SU-DHL-6 (cell line): ENCODE results near the gene FGFR2.

Experiments used
- H2AFZ ChIP-seq: fragments of 200-600 bp; sonication (generic); 2 replicates; pipeline ENCODE4 v1.6.1; 2014; ENCODE audit warnings: low read depth, mild to moderate bottlenecking, moderate library complexity, mixed read lengths, antibody characterized with exemption, low read length; ENCODE audit not compliant: severe bottlenecking
- H3F3A ChIP-seq: fragments of 200-600 bp; shearing (Covaris generic); 2 replicates; pipeline ENCODE4 v1.6.0; 2016; ENCODE audit warnings: antibody characterized with exemption, mild to moderate bottlenecking; ENCODE audit not compliant: insufficient read depth
- H3K27ac ChIP-seq: fragments of 200-600 bp; sonication (generic); 2 replicates; pipeline ENCODE4 v1.5.1; 2016; ENCODE audit warnings: low read depth, mild to moderate bottlenecking, low read length, moderate library complexity, mixed read lengths
- H3K27me3 ChIP-seq: fragments of 200-600 bp; sonication (generic), shearing (Covaris generic); 2 replicates; pipeline ENCODE4 v1.6.0; 2014; ENCODE audit warnings: mild to moderate bottlenecking, low read length
- H3K36me3 ChIP-seq: fragments of 200-600 bp; sonication (generic); 2 replicates; pipeline ENCODE4 v1.6.1; 2014; ENCODE audit warnings: mild to moderate bottlenecking, low read length, mixed read lengths
- H3K4me2 ChIP-seq: fragments of 300-600, 200-600 bp; shearing (Covaris generic), sonication (generic); 2 replicates; pipeline ENCODE4 v1.6.0; 2014; ENCODE audit warnings: low read length, low read depth, mild to moderate bottlenecking; ENCODE audit not compliant: poor library complexity, severe bottlenecking
- H3K4me3 ChIP-seq: fragments of 200-600 bp; sonication (generic); 2 replicates; pipeline ENCODE4 v1.5.1; 2014; ENCODE audit warnings: antibody characterized with exemption, low read length, mild to moderate bottlenecking, mixed read lengths; ENCODE audit not compliant: insufficient read depth, poor library complexity, severe bottlenecking
- H3K79me2 ChIP-seq: fragments of 200-600 bp; sonication (generic); 2 replicates; pipeline ENCODE4 v1.6.1; 2014; ENCODE audit warnings: mild to moderate bottlenecking, low read length, moderate library complexity; ENCODE audit not compliant: insufficient read depth
- H3K9ac ChIP-seq: fragments of 200-600 bp; sonication (generic); 2 replicates; pipeline ENCODE4 v1.7.0; 2014; ENCODE audit warnings: mild to moderate bottlenecking, low read length
- H3K9me2 ChIP-seq: fragments of 200-600 bp; sonication (generic); replicated peaks from 2 replicates; pipeline ENCODE4 v1.6.1; 2014; ENCODE audit warnings: low read length; ENCODE audit not compliant: insufficient read depth
- H3K9me3 ChIP-seq: fragments of 200-600 bp; sonication (generic); 2 replicates; pipeline ENCODE4 v1.6.1; 2014; ENCODE audit warnings: low read length, mixed read lengths; ENCODE audit not compliant: insufficient read depth
- H4K20me1 ChIP-seq: fragments of 200-600 bp; sonication (generic); 2 replicates; pipeline ENCODE4 v1.6.1; 2014; ENCODE audit warnings: low read depth, mild to moderate bottlenecking, antibody characterized with exemption, low read length, moderate library complexity, mixed read lengths
- CTCF ChIP-seq: fragments of 200-600 bp; sonication (generic); IDR thresholded peaks from one replicate; pipeline ENCODE4 v1.5.1; 2017; ENCODE audit warnings: antibody characterized with exemption, mild to moderate bottlenecking, low read length, moderate library complexity; ENCODE audit not compliant: insufficient read depth, poor library complexity, severe bottlenecking
- EZH2phosphoT487 ChIP-seq: fragments of 200-600 bp; sonication (generic), shearing (Covaris generic); conservative IDR thresholded peaks from 2 replicates; pipeline ENCODE4 v1.6.1; 2018; ENCODE audit warnings: mild to moderate bottlenecking, antibody characterized with exemption, low read length, moderate library complexity, mixed read lengths

The FGFR2 gene

GRCh38 chr10:121485436-121486139 is 112.7 kb downstream of the FGFR2 start:
- no peak overlapping the region for H3K4me2 ChIP-seq
- no peaks in the 10 kb centered on the region for H3F3A ChIP-seq
- no peaks in the 10 kb centered on the region for H3K36me3 ChIP-seq
- no peaks in the 10 kb centered on the region for H3K79me2 ChIP-seq
- H3K27me3 ChIP-seq = no peaks in the 10 kb centered on the region
- H3K4me3 ChIP-seq = no peak overlapping the region
- no peaks in the 10 kb centered on the region for H3K9me3 ChIP-seq
- no peaks in the 10 kb centered on the region for H4K20me1 ChIP-seq
- no peak overlapping the region for H2AFZ ChIP-seq
- H3K9me2 ChIP-seq = no peaks in the 10 kb centered on the region
- no peak overlapping the region for H3K27ac ChIP-seq
- no peak for TF ChIP-seq CTCF
- TF ChIP-seq EZH2phosphoT487 = no peak
- H3K9ac ChIP-seq = no peak overlapping the region

GRCh38 chr10:121484816-121485215 is 113.4 kb downstream of the FGFR2 start:
- H3K9me2 ChIP-seq = no peaks in the 10 kb centered on the region
- no peaks in the 10 kb centered on the region for H3K27me3 ChIP-seq
- no peak overlapping the region for H3K4me2 ChIP-seq
- no peak overlapping the region for H3K9ac ChIP-seq
- no peaks in the 10 kb centered on the region for H3F3A ChIP-seq
- H3K36me3 ChIP-seq = no peaks in the 10 kb centered on the region
- no peaks in the 10 kb centered on the region for H4K20me1 ChIP-seq
- H3K4me3 ChIP-seq = no peak overlapping the region
- TF ChIP-seq EZH2phosphoT487 (no peak), CTCF (no peak)
- no peak overlapping the region for H3K27ac ChIP-seq
- no peak overlapping the region for H2AFZ ChIP-seq
- no peaks in the 10 kb centered on the region for H3K9me3 ChIP-seq
- no peaks in the 10 kb centered on the region for H3K79me2 ChIP-seq

- no peak overlapping the region for H3K9ac ChIP-seq
- H3K9me2 ChIP-seq = no peaks in the 10 kb centered on the region
- TF ChIP-seq CTCF (no peak), EZH2phosphoT487 (no peak)
- H3K79me2 ChIP-seq = no peaks in the 10 kb centered on the region
- H3K9me3 ChIP-seq = no peaks in the 10 kb centered on the region
- H4K20me1 ChIP-seq = no peaks in the 10 kb centered on the region
- no peak overlapping the region for H3K27ac ChIP-seq
- no peaks in the 10 kb centered on the region for H3K36me3 ChIP-seq
- no peak overlapping the region for H3K4me2 ChIP-seq
- no peaks in the 10 kb centered on the region for H3F3A ChIP-seq
- no peaks in the 10 kb centered on the region for H3K27me3 ChIP-seq
- no peak overlapping the region for H2AFZ ChIP-seq
- H3K4me3 ChIP-seq = no peak overlapping the region
These were observed 113.8 kb downstream of the FGFR2 start for GRCh38 chr10:121484401-121484800.
